Adrenal gland (tissue), 5 donors: Measurements from ENCODE around the gene PTH2R.
"Not testable (repeated sequence)": the region's sequence is repeated elsewhere in the genome, so short reads cannot be mapped to it uniquely, and the experiment has no call there.

Experiments
- POLR2A ChIP-seq, 2 donors: fragments of 450-650 bp; IDR thresholded peaks; one replicate each; pipeline ENCODE4 v1.6.1; 2017; ENCODE audit warnings: antibody characterized with exemption in 2 of 2, mild to moderate bottlenecking in 2 of 2, moderate library complexity in 1 of 2
- TF ChIP-seq, protein P1 (sequence below), 6 experiments: fragments of 450-650 bp in 4 of 6; fragments of 200-600 bp in 2 of 6; sonication (generic) in 1 of 6; IDR thresholded peaks; 1 replicate in 5 of 6; 2 replicates in 1 of 6; pipeline versions ENCODE4 v1.5.1 to v1.8.0; 2016 to 2021; ENCODE audit warnings: antibody characterized with exemption in 6 of 6, mild to moderate bottlenecking in 2 of 6, moderate library complexity in 1 of 6
- donor health status: DM: no; HTN: no; CAD: no.

DNA sequence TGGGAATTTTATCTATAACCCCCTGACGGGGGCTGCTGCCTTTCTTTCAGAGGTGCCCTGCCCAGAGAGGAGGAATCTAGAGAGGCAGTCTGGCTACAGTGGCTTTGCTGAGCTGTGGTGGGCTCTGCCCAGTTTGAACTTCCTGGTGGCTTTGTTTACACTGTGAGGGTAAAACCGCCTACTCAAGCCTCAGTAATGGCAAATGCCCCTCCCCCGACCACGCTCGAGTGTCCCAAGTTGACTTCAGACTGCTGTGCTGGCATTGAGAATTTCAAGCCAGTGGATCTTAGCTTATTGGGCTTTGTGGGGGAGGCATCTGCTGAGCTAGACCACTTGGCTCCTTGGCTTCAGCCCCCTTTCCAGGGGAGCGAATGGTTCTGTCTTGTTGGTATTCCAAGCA, 118.6 kb downstream of the PTH2R start:
- TF ChIP-seq, protein P1, sequence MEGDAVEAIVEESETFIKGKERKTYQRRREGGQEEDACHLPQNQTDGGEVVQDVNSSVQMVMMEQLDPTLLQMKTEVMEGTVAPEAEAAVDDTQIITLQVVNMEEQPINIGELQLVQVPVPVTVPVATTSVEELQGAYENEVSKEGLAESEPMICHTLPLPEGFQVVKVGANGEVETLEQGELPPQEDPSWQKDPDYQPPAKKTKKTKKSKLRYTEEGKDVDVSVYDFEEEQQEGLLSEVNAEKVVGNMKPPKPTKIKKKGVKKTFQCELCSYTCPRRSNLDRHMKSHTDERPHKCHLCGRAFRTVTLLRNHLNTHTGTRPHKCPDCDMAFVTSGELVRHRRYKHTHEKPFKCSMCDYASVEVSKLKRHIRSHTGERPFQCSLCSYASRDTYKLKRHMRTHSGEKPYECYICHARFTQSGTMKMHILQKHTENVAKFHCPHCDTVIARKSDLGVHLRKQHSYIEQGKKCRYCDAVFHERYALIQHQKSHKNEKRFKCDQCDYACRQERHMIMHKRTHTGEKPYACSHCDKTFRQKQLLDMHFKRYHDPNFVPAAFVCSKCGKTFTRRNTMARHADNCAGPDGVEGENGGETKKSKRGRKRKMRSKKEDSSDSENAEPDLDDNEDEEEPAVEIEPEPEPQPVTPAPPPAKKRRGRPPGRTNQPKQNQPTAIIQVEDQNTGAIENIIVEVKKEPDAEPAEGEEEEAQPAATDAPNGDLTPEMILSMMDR (IDR thresholded peaks at IDR 0.05), result not testable (repeated sequence)
- not testable (repeated sequence) for TF ChIP-seq POLR2A (IDR thresholded peaks at IDR 0.05)
